Prostate gland (tissue), 2 donors: ENCODE measurements around the gene INO80D.

ENCODE experiments used
- POLR2A ChIP-seq: fragments of 450-650 bp; IDR thresholded peaks from one replicate; pipeline ENCODE4 v1.6.1; 2016; ENCODE audit warnings: antibody characterized with exemption, mild to moderate bottlenecking
- TF ChIP-seq, protein P1 (sequence below), 4 experiments: fragments of 200-600 bp in 2 of 4; fragments of 450-650 bp in 2 of 4; sonication (generic) in 2 of 4; IDR thresholded peaks; 1 replicate in 3 of 4; 2 replicates in 1 of 4; pipeline ENCODE4 v1.5.1; 2016 to 2019; ENCODE audit warnings: antibody characterized with exemption in 4 of 4, mild to moderate bottlenecking in 2 of 4, moderate library complexity in 2 of 4

DNA sequence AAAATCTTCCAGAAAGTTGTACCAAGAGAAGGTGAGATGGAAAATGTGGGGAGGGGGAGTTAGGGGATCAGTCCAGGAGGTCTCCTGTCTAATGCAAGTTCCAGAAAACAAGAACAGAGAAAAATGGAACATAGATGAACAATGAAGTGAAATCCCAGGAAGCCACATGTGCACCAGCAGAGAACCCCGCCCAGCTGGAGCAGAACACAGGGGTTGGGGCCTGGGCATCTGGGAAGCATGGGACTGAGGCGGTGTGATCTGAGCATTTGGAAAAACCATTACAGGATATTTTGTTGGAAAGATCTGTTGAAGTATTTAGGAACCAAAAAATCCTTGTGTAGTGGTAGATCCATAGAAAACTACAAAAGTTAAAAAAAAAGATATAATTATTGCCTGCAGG lies 133.7 kb downstream of the INO80D start:
- TF ChIP-seq POLR2A = no peak
- TF ChIP-seq, protein P1, sequence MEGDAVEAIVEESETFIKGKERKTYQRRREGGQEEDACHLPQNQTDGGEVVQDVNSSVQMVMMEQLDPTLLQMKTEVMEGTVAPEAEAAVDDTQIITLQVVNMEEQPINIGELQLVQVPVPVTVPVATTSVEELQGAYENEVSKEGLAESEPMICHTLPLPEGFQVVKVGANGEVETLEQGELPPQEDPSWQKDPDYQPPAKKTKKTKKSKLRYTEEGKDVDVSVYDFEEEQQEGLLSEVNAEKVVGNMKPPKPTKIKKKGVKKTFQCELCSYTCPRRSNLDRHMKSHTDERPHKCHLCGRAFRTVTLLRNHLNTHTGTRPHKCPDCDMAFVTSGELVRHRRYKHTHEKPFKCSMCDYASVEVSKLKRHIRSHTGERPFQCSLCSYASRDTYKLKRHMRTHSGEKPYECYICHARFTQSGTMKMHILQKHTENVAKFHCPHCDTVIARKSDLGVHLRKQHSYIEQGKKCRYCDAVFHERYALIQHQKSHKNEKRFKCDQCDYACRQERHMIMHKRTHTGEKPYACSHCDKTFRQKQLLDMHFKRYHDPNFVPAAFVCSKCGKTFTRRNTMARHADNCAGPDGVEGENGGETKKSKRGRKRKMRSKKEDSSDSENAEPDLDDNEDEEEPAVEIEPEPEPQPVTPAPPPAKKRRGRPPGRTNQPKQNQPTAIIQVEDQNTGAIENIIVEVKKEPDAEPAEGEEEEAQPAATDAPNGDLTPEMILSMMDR (IDR thresholded peaks at IDR 0.05) = no peak
